HEK293 (cell line): ENCODE data around the gene UACA.

ENCODE experiments used
- CTCF ChIA-PET: fragments of 350-600 bp; formaldehyde crosslinking; extraction: SDS; loops from one replicate; lab custom pipeline; 2021; ENCODE audit warnings: antibody characterized with exemption; lab: Yijun Ruan, JAX
- POLR2A ChIA-PET: fragments of 300-600 bp; formaldehyde crosslinking; extraction: SDS; loops from one replicate; lab custom pipeline; 2020; ENCODE audit warnings: antibody characterized with exemption, inconsistent platforms; lab: Yijun Ruan, JAX
- H3K27ac ChIP-seq: fragments of 200-500 bp; sonication (Bioruptor generic); 2 replicates; pipeline ENCODE4 v1.5.1; 2014; ENCODE audit warnings: low read depth, low read length, control low read depth, inconsistent platforms; ENCODE audit errors: extremely low read depth
- H3K36me3 ChIP-seq, 2 experiments: fragments of 200-500 bp in 1 of 2; sonication (Bioruptor generic) in 1 of 2; 1 replicate in 1 of 2; 2 replicates in 1 of 2; pipeline ENCODE4 v1.5.1; 2014 to 2017; ENCODE audit warnings: inconsistent platforms in 2 of 2, low read length in 2 of 2; ENCODE audit not compliant: control insufficient read depth in 2 of 2, insufficient read depth in 1 of 2
- H3K4me1 ChIP-seq: fragments of 200-500 bp; sonication (Bioruptor generic); 2 replicates; pipeline ENCODE4 v1.5.1; 2014; ENCODE audit warnings: mild to moderate bottlenecking, low read length, inconsistent platforms; ENCODE audit not compliant: control insufficient read depth, insufficient read depth
- H3K4me3 ChIP-seq: 2 replicates; pipeline ENCODE4 v1.5.1; 2011; ENCODE audit warnings: low read depth, mild to moderate bottlenecking, control low read depth, low read length, moderate library complexity
- H3K9me3 ChIP-seq: fragments of 200-500 bp; sonication (Bioruptor generic); 2 replicates; pipeline ENCODE4 v1.5.1; 2014; ENCODE audit warnings: low read depth, low read length, inconsistent platforms; ENCODE audit not compliant: control insufficient read depth, insufficient read depth
- EGR2 ChIP-seq: fragments of 450-650 bp; formaldehyde crosslinking; IDR thresholded peaks from 2 replicates; pipeline ENCODE4 v1.5.1; 2016; ENCODE audit warnings: low read depth, missing biosample characterization, missing genetic modification characterization
- SP7 ChIP-seq: fragments of 450-650 bp; formaldehyde crosslinking; IDR thresholded peaks from 2 replicates; pipeline ENCODE4 v1.5.1; 2016; ENCODE audit warnings: missing biosample characterization, missing genetic modification characterization
- ZBTB17 ChIP-seq: fragments of 450-650 bp; formaldehyde crosslinking; IDR thresholded peaks from 2 replicates; pipeline ENCODE4 v1.5.1; 2016; ENCODE audit warnings: missing biosample characterization, missing genetic modification characterization
- ZFHX2 ChIP-seq: fragments of 450-650 bp; formaldehyde crosslinking; conservative IDR thresholded peaks from 2 replicates; pipeline ENCODE4 v1.5.1; 2016; ENCODE audit warnings: missing biosample characterization, missing genetic modification characterization
- ZNF121 ChIP-seq: fragments of 450-650 bp; formaldehyde crosslinking; IDR thresholded peaks from 2 replicates; pipeline ENCODE4 v1.5.1; 2016; ENCODE audit warnings: missing biosample characterization, missing genetic modification characterization
- ZNF214 ChIP-seq: fragments of 450-650 bp; formaldehyde crosslinking; IDR thresholded peaks from 2 replicates; pipeline ENCODE4 v1.5.1; 2017; ENCODE audit warnings: missing biosample characterization, mild to moderate bottlenecking, missing genetic modification characterization, borderline replicate concordance
- ZNF23 ChIP-seq: fragments of 450-650 bp; formaldehyde crosslinking; IDR thresholded peaks from 2 replicates; pipeline ENCODE4 v1.5.1; 2016; ENCODE audit warnings: missing biosample characterization, missing genetic modification characterization, borderline replicate concordance
- ZNF239 ChIP-seq: fragments of 450-650 bp; formaldehyde crosslinking; IDR thresholded peaks from 2 replicates; pipeline ENCODE4 v1.5.1; 2016; ENCODE audit warnings: missing biosample characterization, missing genetic modification characterization
- ZNF423 ChIP-seq: fragments of 450-650 bp; formaldehyde crosslinking; IDR thresholded peaks from 2 replicates; pipeline ENCODE4 v1.5.1; 2016; ENCODE audit warnings: missing biosample characterization, missing genetic modification characterization
- ZNF548 ChIP-seq: fragments of 450-650 bp; formaldehyde crosslinking; IDR thresholded peaks from 2 replicates; pipeline ENCODE4 v1.5.1; 2016; ENCODE audit warnings: missing biosample characterization, missing genetic modification characterization
- ZNF561 ChIP-seq: fragments of 450-650 bp; IDR thresholded peaks from 2 replicates; pipeline ENCODE4 v1.5.1; 2018; ENCODE audit warnings: missing biosample characterization, missing genetic modification characterization, borderline replicate concordance
- ZNF664 ChIP-seq: fragments of 450-650 bp; formaldehyde crosslinking; IDR thresholded peaks from 2 replicates; pipeline ENCODE4 v1.5.1; 2016; ENCODE audit warnings: missing biosample characterization, missing genetic modification characterization
- ZNF776 ChIP-seq: fragments of 450-650 bp; formaldehyde crosslinking; IDR thresholded peaks from 2 replicates; pipeline ENCODE4 v1.5.0; 2017; ENCODE audit warnings: missing biosample characterization, missing genetic modification characterization, borderline replicate concordance
- TF ChIP-seq, protein P1 (sequence below): fragments of 450-650 bp; formaldehyde crosslinking; conservative IDR thresholded peaks from 2 replicates; pipeline ENCODE4 v1.5.1; 2016; ENCODE audit warnings: low read depth, missing biosample characterization, missing genetic modification characterization
- TF ChIP-seq, protein P2 (sequence below): fragments of 450-650 bp; IDR thresholded peaks from 2 replicates; pipeline ENCODE4 v1.5.1; 2018; ENCODE audit warnings: missing biosample characterization, missing genetic modification characterization
- TF ChIP-seq, protein P3 (sequence below): fragments of 450-650 bp; formaldehyde crosslinking; IDR thresholded peaks from 2 replicates; pipeline ENCODE4 v1.5.1; 2017; ENCODE audit warnings: missing biosample characterization, missing genetic modification characterization
- TF ChIP-seq, protein P4 (sequence below): fragments of 450-650 bp; formaldehyde crosslinking; IDR thresholded peaks from 2 replicates; pipeline ENCODE4 v1.5.1; 2016; ENCODE audit warnings: missing biosample characterization, missing genetic modification characterization
- TF ChIP-seq, protein P5 (sequence below): fragments of 450-650 bp; formaldehyde crosslinking; IDR thresholded peaks from 2 replicates; pipeline ENCODE4 v1.5.1; 2016; ENCODE audit warnings: missing biosample characterization, missing genetic modification characterization, borderline replicate concordance

The UACA gene

DNA sequence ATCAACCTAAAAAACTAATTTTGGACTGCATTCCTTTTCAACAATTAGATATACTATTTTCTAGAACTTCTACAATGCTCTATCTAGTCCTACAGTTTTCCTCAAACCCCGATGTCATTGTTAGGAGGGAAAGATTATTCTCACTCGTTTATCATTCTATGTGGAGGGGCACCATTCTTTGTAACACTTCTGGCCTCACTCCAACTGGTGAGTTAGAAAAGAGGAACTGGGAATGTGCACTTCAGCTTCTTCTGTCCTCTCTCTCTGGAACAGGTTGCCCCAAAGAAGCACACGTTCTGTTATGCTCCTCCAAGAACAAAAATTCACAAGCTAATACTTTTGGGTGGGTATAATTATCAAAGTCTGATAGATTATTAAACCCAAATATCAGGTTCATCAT lies 137.9 kb downstream of the UACA start:
- no peak overlapping the region for H3K27ac ChIP-seq
- H3K4me3 ChIP-seq = no peak overlapping the region
- H3K36me3 ChIP-seq = no peaks in the 10 kb centered on the region
- POLR2A ChIA-PET = no interaction called here
- H3K9me3 ChIP-seq = no peaks in the 10 kb centered on the region; the same call in 1 of the 2 replicates
- no peak for TF ChIP-seq ZNF548
- TF ChIP-seq, protein P1, sequence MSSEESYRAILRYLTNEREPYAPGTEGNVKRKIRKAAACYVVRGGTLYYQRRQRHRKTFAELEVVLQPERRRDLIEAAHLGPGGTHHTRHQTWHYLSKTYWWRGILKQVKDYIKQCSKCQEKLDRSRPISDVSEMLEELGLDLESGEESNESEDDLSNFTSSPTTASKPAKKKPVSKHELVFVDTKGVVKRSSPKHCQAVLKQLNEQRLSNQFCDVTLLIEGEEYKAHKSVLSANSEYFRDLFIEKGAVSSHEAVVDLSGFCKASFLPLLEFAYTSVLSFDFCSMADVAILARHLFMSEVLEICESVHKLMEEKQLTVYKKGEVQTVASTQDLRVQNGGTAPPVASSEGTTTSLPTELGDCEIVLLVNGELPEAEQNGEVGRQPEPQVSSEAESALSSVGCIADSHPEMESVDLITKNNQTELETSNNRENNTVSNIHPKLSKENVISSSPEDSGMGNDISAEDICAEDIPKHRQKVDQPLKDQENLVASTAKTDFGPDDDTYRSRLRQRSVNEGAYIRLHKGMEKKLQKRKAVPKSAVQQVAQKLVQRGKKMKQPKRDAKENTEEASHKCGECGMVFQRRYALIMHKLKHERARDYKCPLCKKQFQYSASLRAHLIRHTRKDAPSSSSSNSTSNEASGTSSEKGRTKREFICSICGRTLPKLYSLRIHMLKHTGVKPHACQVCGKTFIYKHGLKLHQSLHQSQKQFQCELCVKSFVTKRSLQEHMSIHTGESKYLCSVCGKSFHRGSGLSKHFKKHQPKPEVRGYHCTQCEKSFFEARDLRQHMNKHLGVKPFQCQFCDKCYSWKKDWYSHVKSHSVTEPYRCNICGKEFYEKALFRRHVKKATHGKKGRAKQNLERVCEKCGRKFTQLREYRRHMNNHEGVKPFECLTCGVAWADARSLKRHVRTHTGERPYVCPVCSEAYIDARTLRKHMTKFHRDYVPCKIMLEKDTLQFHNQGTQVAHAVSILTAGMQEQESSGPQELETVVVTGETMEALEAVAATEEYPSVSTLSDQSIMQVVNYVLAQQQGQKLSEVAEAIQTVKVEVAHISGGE (tag by site-specific recombination) = peak; percentile 86
- TF ChIP-seq, protein P2, sequence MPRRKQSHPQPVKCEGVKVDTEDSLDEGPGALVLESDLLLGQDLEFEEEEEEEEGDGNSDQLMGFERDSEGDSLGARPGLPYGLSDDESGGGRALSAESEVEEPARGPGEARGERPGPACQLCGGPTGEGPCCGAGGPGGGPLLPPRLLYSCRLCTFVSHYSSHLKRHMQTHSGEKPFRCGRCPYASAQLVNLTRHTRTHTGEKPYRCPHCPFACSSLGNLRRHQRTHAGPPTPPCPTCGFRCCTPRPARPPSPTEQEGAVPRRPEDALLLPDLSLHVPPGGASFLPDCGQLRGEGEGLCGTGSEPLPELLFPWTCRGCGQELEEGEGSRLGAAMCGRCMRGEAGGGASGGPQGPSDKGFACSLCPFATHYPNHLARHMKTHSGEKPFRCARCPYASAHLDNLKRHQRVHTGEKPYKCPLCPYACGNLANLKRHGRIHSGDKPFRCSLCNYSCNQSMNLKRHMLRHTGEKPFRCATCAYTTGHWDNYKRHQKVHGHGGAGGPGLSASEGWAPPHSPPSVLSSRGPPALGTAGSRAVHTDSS (tag by site-specific recombination) = no peak
- no peaks in the 10 kb centered on the region for H3K4me1 ChIP-seq
- CTCF ChIA-PET = no interaction called here

DNA sequence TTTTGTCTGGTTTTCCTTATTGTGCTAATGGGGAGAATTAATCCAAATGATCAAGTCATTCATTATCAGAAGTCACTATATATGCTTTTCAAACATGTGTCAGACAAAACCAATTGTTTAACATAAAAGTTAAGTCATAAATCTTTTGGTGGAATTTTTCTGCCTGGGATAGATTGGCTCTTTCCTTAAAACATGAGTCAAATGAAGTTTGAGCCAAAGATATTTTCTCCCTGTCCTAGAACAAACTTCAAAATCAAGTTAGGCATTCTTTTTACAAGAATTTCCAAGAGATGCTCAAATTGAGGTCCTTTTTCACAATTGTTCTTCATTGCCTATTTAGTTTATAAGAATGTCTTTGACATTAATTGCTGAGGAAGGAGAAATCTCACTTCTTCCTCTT lies 138.3 kb downstream of the UACA start:
- H3K27ac ChIP-seq = no peak overlapping the region
- TF ChIP-seq ZNF239 (tag by site-specific recombination) (no peak), ZNF776 (tag by site-specific recombination) (no peak), ZBTB17 (tag by site-specific recombination) (no peak), ZNF23 (no peak), ZNF423 (tag by site-specific recombination) (no peak), ZFHX2 (tag by site-specific recombination) (no peak), EGR2 (tag by site-specific recombination) (no peak), ZNF214 (tag by site-specific recombination) (no peak), ZNF121 (no peak), SP7 (tag by site-specific recombination) (no peak), ZNF561 (tag by site-specific recombination) (no peak), ZNF664 (tag by site-specific recombination) (no peak)
- TF ChIP-seq, protein P3, sequence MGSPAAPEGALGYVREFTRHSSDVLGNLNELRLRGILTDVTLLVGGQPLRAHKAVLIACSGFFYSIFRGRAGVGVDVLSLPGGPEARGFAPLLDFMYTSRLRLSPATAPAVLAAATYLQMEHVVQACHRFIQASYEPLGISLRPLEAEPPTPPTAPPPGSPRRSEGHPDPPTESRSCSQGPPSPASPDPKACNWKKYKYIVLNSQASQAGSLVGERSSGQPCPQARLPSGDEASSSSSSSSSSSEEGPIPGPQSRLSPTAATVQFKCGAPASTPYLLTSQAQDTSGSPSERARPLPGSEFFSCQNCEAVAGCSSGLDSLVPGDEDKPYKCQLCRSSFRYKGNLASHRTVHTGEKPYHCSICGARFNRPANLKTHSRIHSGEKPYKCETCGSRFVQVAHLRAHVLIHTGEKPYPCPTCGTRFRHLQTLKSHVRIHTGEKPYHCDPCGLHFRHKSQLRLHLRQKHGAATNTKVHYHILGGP (tag by site-specific recombination) = no peak
- TF ChIP-seq, protein P4, sequence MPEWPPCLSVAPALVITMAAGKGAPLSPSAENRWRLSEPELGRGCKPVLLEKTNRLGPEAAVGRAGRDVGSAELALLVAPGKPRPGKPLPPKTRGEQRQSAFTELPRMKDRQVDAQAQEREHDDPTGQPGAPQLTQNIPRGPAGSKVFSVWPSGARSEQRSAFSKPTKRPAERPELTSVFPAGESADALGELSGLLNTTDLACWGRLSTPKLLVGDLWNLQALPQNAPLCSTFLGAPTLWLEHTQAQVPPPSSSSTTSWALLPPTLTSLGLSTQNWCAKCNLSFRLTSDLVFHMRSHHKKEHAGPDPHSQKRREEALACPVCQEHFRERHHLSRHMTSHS (tag by site-specific recombination) = no peak
- TF ChIP-seq, protein P5, sequence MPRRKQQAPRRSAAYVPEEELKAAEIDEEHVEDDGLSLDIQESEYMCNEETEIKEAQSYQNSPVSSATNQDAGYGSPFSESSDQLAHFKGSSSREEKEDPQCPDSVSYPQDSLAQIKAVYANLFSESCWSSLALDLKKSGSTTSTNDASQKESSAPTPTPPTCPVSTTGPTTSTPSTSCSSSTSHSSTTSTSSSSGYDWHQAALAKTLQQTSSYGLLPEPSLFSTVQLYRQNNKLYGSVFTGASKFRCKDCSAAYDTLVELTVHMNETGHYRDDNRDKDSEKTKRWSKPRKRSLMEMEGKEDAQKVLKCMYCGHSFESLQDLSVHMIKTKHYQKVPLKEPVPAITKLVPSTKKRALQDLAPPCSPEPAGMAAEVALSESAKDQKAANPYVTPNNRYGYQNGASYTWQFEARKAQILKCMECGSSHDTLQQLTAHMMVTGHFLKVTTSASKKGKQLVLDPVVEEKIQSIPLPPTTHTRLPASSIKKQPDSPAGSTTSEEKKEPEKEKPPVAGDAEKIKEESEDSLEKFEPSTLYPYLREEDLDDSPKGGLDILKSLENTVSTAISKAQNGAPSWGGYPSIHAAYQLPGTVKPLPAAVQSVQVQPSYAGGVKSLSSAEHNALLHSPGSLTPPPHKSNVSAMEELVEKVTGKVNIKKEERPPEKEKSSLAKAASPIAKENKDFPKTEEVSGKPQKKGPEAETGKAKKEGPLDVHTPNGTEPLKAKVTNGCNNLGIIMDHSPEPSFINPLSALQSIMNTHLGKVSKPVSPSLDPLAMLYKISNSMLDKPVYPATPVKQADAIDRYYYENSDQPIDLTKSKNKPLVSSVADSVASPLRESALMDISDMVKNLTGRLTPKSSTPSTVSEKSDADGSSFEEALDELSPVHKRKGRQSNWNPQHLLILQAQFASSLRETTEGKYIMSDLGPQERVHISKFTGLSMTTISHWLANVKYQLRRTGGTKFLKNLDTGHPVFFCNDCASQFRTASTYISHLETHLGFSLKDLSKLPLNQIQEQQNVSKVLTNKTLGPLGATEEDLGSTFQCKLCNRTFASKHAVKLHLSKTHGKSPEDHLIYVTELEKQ (tag by site-specific recombination) = no peak
- TF ChIP-seq, all 188 proteins: peak for 0
- Histone ChIP-seq H3K4me1 (no peaks in the 10 kb centered on the region), H3K4me3 (no peak overlapping the region), H3K9me3 (no peaks in the 10 kb centered on the region; the same call in 1 of the 2 replicates), H3K36me3 (no peaks in the 10 kb centered on the region)
- POLR2A ChIA-PET = no interaction called here
- CTCF ChIA-PET = no interaction called here
